Endothelial cell of umbilical vein (primary cell): Measurements from ENCODE around the gene SLC4A5. TPM values are rescaled to one million over a fixed set of nuclear protein-coding genes. Genes with fewer than 3 reads are reported as not detected.

Experiments
- BruUV-seq: library from RNA; stranded (reverse); fragments of 400-500 nt; replicated peaks from 2 replicates; lab custom pipeline; 2021; lab: Mats Ljungman, UMichigan
- CTCF ChIA-PET: fragments of 300-600, 350-600 bp; sonication (Branson Sonifier 250); formaldehyde crosslinking; loops from one replicate; lab custom pipeline; 2021; ENCODE audit warnings: antibody characterized with exemption, inconsistent platforms; lab: Charles Lee
- POLR2A ChIA-PET: fragments of 300-600, 350-600 bp; sonication (Branson Sonifier 250); formaldehyde crosslinking; loops from one replicate; lab custom pipeline; 2021; ENCODE audit warnings: antibody characterized with exemption, inconsistent platforms; lab: Charles Lee
- DNase-seq: peaks from one replicate; pipeline ENCODE4 v3.0.0-alpha.2; 2011; ENCODE audit warnings: low read depth, low spot score
- FAIRE-seq: peaks from 2 replicates; lab custom pipeline; 2011; peaks lifted over from hg19 to GRCh38; lab: Jason Lieb, UNC
- H2AFZ ChIP-seq: 2 replicates; pipeline ENCODE4 v1.6.0; 2012; ENCODE audit warnings: low read depth, low read length, control low read depth, inconsistent platforms
- H3K27ac ChIP-seq: 2 replicates; pipeline ENCODE4 v1.5.1; 2011; ENCODE audit warnings: low read depth, mild to moderate bottlenecking, control low read depth, low read length, moderate library complexity; ENCODE audit not compliant: insufficient read depth
- H3K27me3 ChIP-seq, 2 experiments: 2 replicates each; pipeline versions ENCODE4 v1.6.0 to v1.6.1; 2011; ENCODE audit warnings: low read length in 2 of 2, mixed read lengths in 1 of 2; ENCODE audit not compliant: control insufficient read depth in 2 of 2, insufficient read depth in 2 of 2
- H3K36me3 ChIP-seq, 2 experiments: 2 replicates in 1 of 2; 3 replicates in 1 of 2; pipeline ENCODE4 v1.5.1; 2011; ENCODE audit warnings: low read length in 2 of 2, mild to moderate bottlenecking in 1 of 2, moderate library complexity in 1 of 2; ENCODE audit not compliant: control insufficient read depth in 2 of 2, insufficient read depth in 2 of 2; ENCODE audit errors: extremely low read depth in 1 of 2
- H3K4me1 ChIP-seq: 3 replicates; pipeline ENCODE4 v1.5.1; 2011; ENCODE audit warnings: mild to moderate bottlenecking, low read length; ENCODE audit not compliant: control insufficient read depth, insufficient read depth; ENCODE audit errors: extremely low read depth
- H3K4me2 ChIP-seq: 2 replicates; pipeline ENCODE4 v1.6.1; 2011; ENCODE audit warnings: low read length, control low read depth, mixed read lengths; ENCODE audit not compliant: insufficient read depth
- H3K4me3 ChIP-seq, 3 experiments: fragments of 200-600 bp in 1 of 3; sonication (generic), shearing (Covaris generic) in 1 of 3; replicated peaks in 1 of 3; 2 replicates each; pipeline ENCODE4 v1.5.1; 2011 to 2016; ENCODE audit warnings: control low read depth in 3 of 3, low read length in 3 of 3, mild to moderate bottlenecking in 2 of 3, inconsistent platforms in 1 of 3, low read depth in 1 of 3, moderate library complexity in 1 of 3; ENCODE audit not compliant: insufficient read depth in 1 of 3
- H3K79me2 ChIP-seq: 2 replicates; pipeline ENCODE4 v1.6.0; 2012; ENCODE audit warnings: low read length, inconsistent platforms; ENCODE audit not compliant: control insufficient read depth, insufficient read depth
- H3K9ac ChIP-seq: replicated peaks from 2 replicates; pipeline ENCODE3; 2011; ENCODE audit warnings: low read length, control low read depth; ENCODE audit not compliant: insufficient read depth; ENCODE audit errors: extremely low read depth
- H3K9me1 ChIP-seq: replicated peaks from 3 replicates; pipeline ENCODE4 v1.6.0; 2011; ENCODE audit warnings: mild to moderate bottlenecking, low read length; ENCODE audit not compliant: control insufficient read depth, insufficient read depth; ENCODE audit errors: extremely low read depth
- H3K9me3 ChIP-seq: replicated peaks from 2 replicates; pipeline ENCODE4 v1.5.1; 2012; ENCODE audit warnings: low read length, inconsistent platforms; ENCODE audit not compliant: control insufficient read depth, insufficient read depth
- H4K20me1 ChIP-seq: replicated peaks from 2 replicates; pipeline ENCODE3; 2011; ENCODE audit warnings: mild to moderate bottlenecking, low read length; ENCODE audit not compliant: control insufficient read depth, insufficient read depth; ENCODE audit errors: extremely low read depth
- CTCF ChIP-seq, 2 donors: IDR thresholded peaks; 1 replicate in 1 of 2; 2 replicates in 1 of 2; pipeline ENCODE4 v1.5.1; 2011; ENCODE audit warnings: low read length in 2 of 2, mild to moderate bottlenecking in 2 of 2, moderate library complexity in 2 of 2, control low read depth in 1 of 2, inconsistent platforms in 1 of 2, low read depth in 1 of 2; ENCODE audit not compliant: insufficient read depth in 1 of 2; ENCODE audit errors: extremely low read depth in 1 of 2
- EZH2 ChIP-seq: IDR thresholded peaks from 2 replicates; pipeline ENCODE4 v1.6.1; 2012; ENCODE audit warnings: borderline replicate concordance, low read depth, mild to moderate bottlenecking, moderate library complexity, low read length, inconsistent platforms; ENCODE audit not compliant: severe bottlenecking
- FOS ChIP-seq: IDR thresholded peaks from 2 replicates; pipeline ENCODE4 v1.6.1; 2011; ENCODE audit warnings: mild to moderate bottlenecking, low read length, moderate library complexity, borderline replicate concordance; ENCODE audit not compliant: insufficient read depth
- GATA2 ChIP-seq: IDR thresholded peaks from 2 replicates; pipeline ENCODE4 v1.7.0; 2011; ENCODE audit warnings: low read depth, mild to moderate bottlenecking, moderate library complexity, mixed read lengths, low read length; ENCODE audit not compliant: insufficient read length, insufficient read depth
- JUN ChIP-seq: IDR thresholded peaks from 2 replicates; pipeline ENCODE4 v1.6.1; 2011; ENCODE audit warnings: borderline replicate concordance, low read depth; ENCODE audit not compliant: insufficient read length, insufficient read depth
- MAX ChIP-seq: IDR thresholded peaks from 2 replicates; pipeline ENCODE4 v1.6.1; 2011; ENCODE audit not compliant: insufficient read depth, insufficient read length
- MYC ChIP-seq: IDR thresholded peaks from one replicate; pipeline ENCODE4 v1.6.1; 2011; ENCODE audit warnings: mild to moderate bottlenecking, low read depth, low read length
- POLR2A ChIP-seq: IDR thresholded peaks from 2 replicates; pipeline ENCODE4 v1.6.1; 2012; ENCODE audit warnings: low read depth, mild to moderate bottlenecking, control low read depth, low read length
- POLR2AphosphoS5 ChIP-seq: IDR thresholded peaks from 2 replicates; pipeline ENCODE4 v1.6.1; 2012; ENCODE audit warnings: low read depth, mild to moderate bottlenecking, control low read depth, low read length, moderate library complexity; ENCODE audit not compliant: insufficient read depth
- dilution Hi-C: fragments of 300-500 bp; cut with MboI; formaldehyde crosslinking; loops from one replicate; pipeline ENCODE4 v1.15.0; 2019; ENCODE audit warnings: low sequenced_read_pairs; ENCODE audit not compliant: extremely low pct_ligation_motif_present
- intact Hi-C: fragments of 100-400 bp; cut with micrococcal nuclease; formaldehyde crosslinking; loops from one replicate; pipeline ENCODE4 v1.10.0; 2022
- polyA plus RNA-seq, 4 experiments: library from polyadenylated mRNA; depleted of rRNA in 3 of 4; stranded (reverse) in 3 of 4; unstranded in 1 of 4; fragments of >200 nt; gene quantifications; 2 replicates each; pipeline versions ENCODE4 v1.2.1 to v1.2.3, GENCODE V29; 2011 to 2012; ENCODE audit warnings: missing spikeins in 1 of 4
- total RNA-seq: library from RNA; stranded (reverse); gene quantifications from 2 replicates; pipeline ENCODE4 v1.2.3, GENCODE V29; 2021

Gene SLC4A5
- total and polyA plus RNA-seq, 2 donors (not counting 3 experiments of a cell fraction or from before 2014, with no cell fraction given): 0.12 to 0.97 TPM

GRCh38 chr2:74198023-74198460, 145.2 kb downstream of the SLC4A5 start:
- Histone ChIP-seq H3K4me2 (peak overlapping the region; percentile 95), H3K27ac (peak overlapping the region; percentile 13), H3K9me1 (no peaks in the 10 kb centered on the region), H3K36me3 (no peaks in the 10 kb centered on the region), H3K9me3 (no peaks in the 10 kb centered on the region), H3K9ac (peak overlapping the region; percentile 94), H3K4me1 (peaks cover 17% of the 10 kb centered on the region), H2AFZ (peak overlapping the region; percentile 83), H4K20me1 (no peaks in the 10 kb centered on the region), H3K4me3 (peak overlapping the region in 2 of 3 experiments; percentile 80 to 90), H3K27me3 (no peaks in the 10 kb centered on the region), H3K79me2 (peaks cover 41% of the 10 kb centered on the region)
- ChIA-PET POLR2A (interaction anchor here (0.5 to 1.1 kb wide), 3 partner anchors 20 to 370 kb away, joined by 3 to 6 read pairs (median 4); partner anchors contain the start of gene MOB1A), CTCF (interaction anchor here (1.1 to 5.1 kb wide), 5 partner anchors 9 to 370 kb away, joined by 3 to 20 read pairs (median 4); partner anchors contain the start of genes MOB1A and STAMBP)
- TF ChIP-seq POLR2AphosphoS5: no peak
- no peak for TF ChIP-seq POLR2A
- no peak for TF ChIP-seq EZH2
- no peak for TF ChIP-seq FOS
- no peak for TF ChIP-seq MAX
- TF ChIP-seq MYC: no peak
- no peak for TF ChIP-seq JUN
- TF ChIP-seq GATA2: no peak
- no peak for TF ChIP-seq CTCF (IDR thresholded peaks at IDR 0.05; ENCODE audit: extremely low read depth in 1 of 2, insufficient read depth in 1 of 2, low read depth in 1 of 2, low read length in 2 of 2)
- intact Hi-C loops (loop anchor here (1.0 to 2.0 kb wide), 2 partner anchors 20 to 49 kb away; partner anchors contain the start of gene MOB1A), dilution Hi-C loops (no loop called here)
- FAIRE-seq (no peak), DNase-seq (no peak)
- no TSS peak for BruUV-seq
